CD14-positive monocyte (primary cell): ENCODE data around the gene USP24. TPM values are rescaled to one million over a fixed set of nuclear protein-coding genes. Genes with fewer than 3 reads are reported as not detected.

Experiments used
- DNase-seq, 3 donors: peaks; one replicate each; pipeline ENCODE4 v3.0.0-alpha.2; 2011 to 2022
- H2AFZ ChIP-seq: 2 replicates; pipeline ENCODE4 v1.6.0; 2012; ENCODE audit warnings: mild to moderate bottlenecking, low read depth, low read length, inconsistent platforms; ENCODE audit not compliant: insufficient read depth, poor library complexity, severe bottlenecking
- H3K27ac ChIP-seq, 2 donors: 1 replicate in 1 of 2; 2 replicates in 1 of 2; pipeline ENCODE4 v1.5.1; 2012 to 2013; ENCODE audit warnings: low read length in 2 of 2, control low read depth in 1 of 2, inconsistent platforms in 1 of 2, low read depth in 1 of 2, mild to moderate bottlenecking in 1 of 2
- H3K27me3 ChIP-seq, 2 donors: one replicate each; pipeline versions ENCODE4 v1.6.0 to v1.6.1; 2011 to 2013; ENCODE audit warnings: low read length in 2 of 2; ENCODE audit not compliant: control insufficient read depth in 2 of 2, insufficient read depth in 2 of 2
- H3K36me3 ChIP-seq, 2 donors: replicated peaks in 1 of 2; 1 replicate in 1 of 2; 2 replicates in 1 of 2; pipeline versions ENCODE4 v1.5.1 to v1.6.1; 2012 to 2013; ENCODE audit warnings: low read length in 2 of 2, control low read depth in 1 of 2, inconsistent platforms in 1 of 2, mild to moderate bottlenecking in 1 of 2; ENCODE audit not compliant: insufficient read depth in 2 of 2, control insufficient read depth in 1 of 2
- H3K4me1 ChIP-seq, 2 donors: 1 replicate in 1 of 2; 2 replicates in 1 of 2; pipeline versions ENCODE4 v1.5.1 to v1.6.1; 2012 to 2013; ENCODE audit warnings: low read length in 2 of 2, control low read depth in 1 of 2, inconsistent platforms in 1 of 2, mild to moderate bottlenecking in 1 of 2, moderate library complexity in 1 of 2; ENCODE audit not compliant: insufficient read depth in 2 of 2, control insufficient read depth in 1 of 2
- H3K4me2 ChIP-seq: replicated peaks from 2 replicates; pipeline ENCODE3; 2012; ENCODE audit warnings: low read length, moderate library complexity, mild to moderate bottlenecking; ENCODE audit not compliant: poor library complexity, severe bottlenecking; ENCODE audit errors: extremely low read depth
- H3K4me3 ChIP-seq, 3 experiments: fragments of 200-600 bp in 1 of 3; sonication (generic) in 1 of 3; replicated peaks in 1 of 3; 1 replicate in 2 of 3; 2 replicates in 1 of 3; pipeline ENCODE4 v1.5.1; 2011 to 2013; ENCODE audit warnings: low read length in 3 of 3, mild to moderate bottlenecking in 3 of 3, control low read depth in 2 of 3, low read depth in 2 of 3, inconsistent platforms in 1 of 3, moderate library complexity in 1 of 3
- H3K79me2 ChIP-seq: 2 replicates; pipeline ENCODE4 v1.6.0; 2012; ENCODE audit warnings: mild to moderate bottlenecking, control low read depth, inconsistent platforms, low read length, moderate library complexity; ENCODE audit not compliant: insufficient read depth
- H3K9ac ChIP-seq: 2 replicates; pipeline ENCODE4 v1.6.0; 2017; ENCODE audit warnings: low read length, mild to moderate bottlenecking; ENCODE audit not compliant: insufficient read depth, poor library complexity, severe bottlenecking
- H3K9me3 ChIP-seq, 2 donors: replicated peaks in 1 of 2; 1 replicate in 1 of 2; 2 replicates in 1 of 2; pipeline versions ENCODE4 v1.5.1 to v1.6.1; 2012 to 2013; ENCODE audit warnings: low read length in 2 of 2, control low read depth in 1 of 2; ENCODE audit not compliant: control insufficient read depth in 1 of 2, insufficient read depth in 1 of 2
- H4K20me1 ChIP-seq: 2 replicates; pipeline ENCODE4 v1.6.0; 2012; ENCODE audit warnings: mild to moderate bottlenecking, low read length, control low read depth, moderate library complexity; ENCODE audit not compliant: insufficient read depth
- H3K27ac Mint-ChIP-seq, 7 donors: one replicate each; pipeline ENCODE4 v1.8.0; 2020; ENCODE audit warnings: mild to moderate bottlenecking in 7 of 7, mixed read lengths in 7 of 7, moderate library complexity in 6 of 7, inconsistent platforms in 2 of 7
- H3K27me3 Mint-ChIP-seq, 3 donors: one replicate each; pipeline ENCODE4 v1.8.0; 2021 to 2022; ENCODE audit warnings: low read depth in 3 of 3, mild to moderate bottlenecking in 3 of 3, mixed read lengths in 3 of 3, moderate library complexity in 3 of 3, inconsistent platforms in 1 of 3
- H3K36me3 Mint-ChIP-seq, 2 donors: one replicate each; pipeline ENCODE4 v1.8.0; 2020; ENCODE audit warnings: mixed read lengths in 2 of 2, inconsistent platforms in 1 of 2, mild to moderate bottlenecking in 1 of 2
- H3K4me1 Mint-ChIP-seq: one replicate; pipeline ENCODE4 v1.8.0; 2020; ENCODE audit warnings: mild to moderate bottlenecking, mixed read lengths
- H3K4me3 Mint-ChIP-seq, 2 donors: one replicate each; pipeline ENCODE4 v1.8.0; 2020; ENCODE audit warnings: mild to moderate bottlenecking in 2 of 2, mixed read lengths in 2 of 2, moderate library complexity in 1 of 2
- H3K9me3 Mint-ChIP-seq, 7 donors: one replicate each; pipeline ENCODE4 v1.8.0; 2020 to 2022; ENCODE audit warnings: mixed read lengths in 7 of 7, mild to moderate bottlenecking in 6 of 7, moderate library complexity in 6 of 7, inconsistent platforms in 2 of 7
- WGBS: methylation state at CpG from one replicate; pipeline ENCODE4 v1.1.5; 2013; ENCODE audit warnings: missing lambda C conversion rate; ENCODE audit not compliant: insufficient coverage; 5-methylcytosine and 5-hydroxymethylcytosine counted together
- intact Hi-C, 2 donors: fragments of 100-400 bp; cut with micrococcal nuclease; formaldehyde crosslinking; loops; one replicate each; pipeline versions ENCODE4 v1.15.0 to v1.15.1; 2023
- polyA plus RNA-seq, 3 donors: library from polyadenylated mRNA; depleted of rRNA in 1 of 3; unstranded in 2 of 3; stranded (reverse) in 1 of 3; fragments of 300-500 nt in 2 of 3; fragments of >200 nt in 1 of 3; fragmentation: Illumina TruSeq in 2 of 3; gene quantifications; 1 replicate in 2 of 3; 2 replicates in 1 of 3; pipeline ENCODE4 v1.2.3, GENCODE V29; 2012 to 2021
- TF ChIP-seq, protein P1 (sequence below): fragments of 200-600 bp; IDR thresholded peaks from one replicate; pipeline ENCODE4 v1.8.0; 2022; ENCODE audit warnings: antibody characterized with exemption, mild to moderate bottlenecking

The USP24 gene
- polyA plus RNA-seq, 3 donors: 1.1 to 14.2 (median 2.1) TPM

DNA sequence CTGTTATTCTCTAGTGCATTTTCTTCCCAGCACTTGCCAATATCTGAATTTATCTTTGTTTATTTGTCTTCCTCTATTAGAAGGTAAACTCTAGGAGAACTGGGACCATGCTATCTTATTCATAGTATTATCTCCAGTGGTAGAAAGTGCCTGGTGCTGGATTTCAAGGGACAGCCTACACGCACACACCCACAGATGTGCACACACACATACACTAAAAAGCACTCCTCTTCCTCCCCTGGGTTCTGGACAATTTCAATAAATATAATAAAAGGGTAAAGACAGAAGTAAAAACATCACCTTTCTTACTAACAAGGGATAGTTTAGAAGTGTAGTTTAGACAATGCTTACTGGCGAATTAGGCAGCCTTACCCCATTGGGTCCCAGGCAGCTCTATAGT, 28.5 kb upstream of the USP24 start:
- Histone ChIP-seq H3K4me1 (peaks cover 20 to 24% of the 10 kb centered on the region in 2 donors), H3K79me2 (no peaks in the 10 kb centered on the region), H3K9me3 (no peaks in the 10 kb centered on the region), H3K27ac (no peak overlapping the region), H3K36me3 (no peaks in the 10 kb centered on the region), H4K20me1 (no peaks in the 10 kb centered on the region), H2AFZ (no peak overlapping the region), H3K27me3 (no peaks in the 10 kb centered on the region), H3K4me2 (no peak overlapping the region), H3K4me3 (no peak overlapping the region), H3K9ac (no peak overlapping the region)
- intact Hi-C loops: no loop called here
- WGBS: no CpG with 5 or more reads among the region's 2 CpGs
- peak overlapping the region in 4 of 7 donors; percentile 33 to 90 (median 87) for H3K27ac Mint-ChIP-seq
- H3K9me3 Mint-ChIP-seq: peaks cover 0 to 2% (median 0%) of the 10 kb centered on the region in 7 donors
- TF ChIP-seq, protein P1, sequence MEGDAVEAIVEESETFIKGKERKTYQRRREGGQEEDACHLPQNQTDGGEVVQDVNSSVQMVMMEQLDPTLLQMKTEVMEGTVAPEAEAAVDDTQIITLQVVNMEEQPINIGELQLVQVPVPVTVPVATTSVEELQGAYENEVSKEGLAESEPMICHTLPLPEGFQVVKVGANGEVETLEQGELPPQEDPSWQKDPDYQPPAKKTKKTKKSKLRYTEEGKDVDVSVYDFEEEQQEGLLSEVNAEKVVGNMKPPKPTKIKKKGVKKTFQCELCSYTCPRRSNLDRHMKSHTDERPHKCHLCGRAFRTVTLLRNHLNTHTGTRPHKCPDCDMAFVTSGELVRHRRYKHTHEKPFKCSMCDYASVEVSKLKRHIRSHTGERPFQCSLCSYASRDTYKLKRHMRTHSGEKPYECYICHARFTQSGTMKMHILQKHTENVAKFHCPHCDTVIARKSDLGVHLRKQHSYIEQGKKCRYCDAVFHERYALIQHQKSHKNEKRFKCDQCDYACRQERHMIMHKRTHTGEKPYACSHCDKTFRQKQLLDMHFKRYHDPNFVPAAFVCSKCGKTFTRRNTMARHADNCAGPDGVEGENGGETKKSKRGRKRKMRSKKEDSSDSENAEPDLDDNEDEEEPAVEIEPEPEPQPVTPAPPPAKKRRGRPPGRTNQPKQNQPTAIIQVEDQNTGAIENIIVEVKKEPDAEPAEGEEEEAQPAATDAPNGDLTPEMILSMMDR: no peak
- no peak for DNase-seq
- H3K4me1 Mint-ChIP-seq: peaks cover 28% of the 10 kb centered on the region
- H3K27me3 Mint-ChIP-seq: peaks cover 0 to 2% (median 0%) of the 10 kb centered on the region in 3 donors
- no peaks in the 10 kb centered on the region for H3K36me3 Mint-ChIP-seq
- no peak overlapping the region for H3K4me3 Mint-ChIP-seq

DNA sequence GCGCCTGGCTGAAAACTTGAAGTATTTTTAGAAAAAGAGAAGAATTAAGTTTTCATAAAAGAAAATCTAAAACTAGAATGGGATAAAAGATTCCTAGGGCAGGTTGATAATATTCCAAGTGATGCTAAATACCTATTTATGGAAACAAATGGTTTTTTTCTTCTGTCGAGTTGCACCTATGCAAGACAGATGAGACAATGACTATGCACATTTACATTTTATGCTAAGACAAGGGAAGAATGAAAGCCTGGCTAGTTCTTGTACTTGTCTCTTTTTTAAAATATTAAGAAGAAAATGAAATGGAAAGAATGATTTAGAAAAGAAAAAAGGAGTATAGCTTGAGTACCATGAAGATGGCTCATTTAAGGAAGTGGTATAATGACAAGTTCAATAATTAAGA, 24.4 kb upstream of the USP24 start:
- no peak overlapping the region for H3K27ac Mint-ChIP-seq
- Histone ChIP-seq H3K4me1 (peaks cover 9 to 13% of the 10 kb centered on the region in 2 donors), H3K4me2 (no peak overlapping the region), H2AFZ (no peak overlapping the region), H3K9me3 (no peaks in the 10 kb centered on the region), H4K20me1 (no peaks in the 10 kb centered on the region), H3K79me2 (no peaks in the 10 kb centered on the region), H3K36me3 (no peaks in the 10 kb centered on the region), H3K4me3 (no peak overlapping the region), H3K27me3 (no peaks in the 10 kb centered on the region), H3K27ac (no peak overlapping the region), H3K9ac (no peak overlapping the region)
- H3K4me1 Mint-ChIP-seq: peaks cover 17% of the 10 kb centered on the region
- H3K4me3 Mint-ChIP-seq: no peak overlapping the region
- WGBS: no CpG with 5 or more reads among the region's 2 CpGs
- TF ChIP-seq, protein P1: no peak
- no peaks in the 10 kb centered on the region for H3K36me3 Mint-ChIP-seq
- H3K27me3 Mint-ChIP-seq: peaks cover 0 to 4% (median 0%) of the 10 kb centered on the region in 3 donors
- intact Hi-C loops: no loop called here
- H3K9me3 Mint-ChIP-seq: peaks cover 0 to 2% (median 0%) of the 10 kb centered on the region in 7 donors
- no peak for DNase-seq
